H1 (cell line): ENCODE data around the gene C9orf152. TPM values are rescaled to one million over a fixed set of nuclear protein-coding genes. Genes with fewer than 3 reads are reported as not detected.

Experiments
- CTCF ChIA-PET: fragments of 300-600 bp; sonication (Branson Sonifier 250); formaldehyde crosslinking; loops from one replicate; lab custom pipeline; 2021; ENCODE audit not compliant: partially characterized antibody; lab: Charles Lee
- POLR2A ChIA-PET: fragments of 300-600 bp; sonication (Branson Sonifier 250); formaldehyde crosslinking; loops from one replicate; lab custom pipeline; 2021; ENCODE audit warnings: inconsistent platforms; ENCODE audit not compliant: partially characterized antibody; lab: Charles Lee
- DNase-seq, 2 experiments: peaks; one replicate each; pipeline versions ENCODE4 v3.0.0 to v3.0.0-alpha.2; 2010 to 2022; ENCODE audit warnings: low spot score in 2 of 2, low read depth in 1 of 2, mixed read lengths in 1 of 2
- FAIRE-seq: peaks from 2 replicates; lab custom pipeline; 2011; peaks lifted over from hg19 to GRCh38; lab: Jason Lieb, UNC
- H2AFZ ChIP-seq: 2 replicates; pipeline ENCODE4 v1.8.1; 2012; ENCODE audit warnings: low read length, inconsistent platforms
- H2AK5ac ChIP-seq: 2 replicates; pipeline ENCODE4 v1.6.1; 2013; ENCODE audit warnings: low read depth, low read length
- H2BK120ac ChIP-seq: replicated peaks from 2 replicates; pipeline ENCODE3; 2013; ENCODE audit warnings: low read depth, low read length, inconsistent platforms
- H2BK12ac ChIP-seq: 2 replicates; pipeline ENCODE4 v1.6.1; 2013; ENCODE audit warnings: low read depth, low read length
- H2BK15ac ChIP-seq: 2 replicates; pipeline ENCODE4 v1.6.1; 2013; ENCODE audit warnings: low read length
- H2BK20ac ChIP-seq: 2 replicates; pipeline ENCODE4 v1.6.1; 2013; ENCODE audit warnings: low read length
- H2BK5ac ChIP-seq: 2 replicates; pipeline ENCODE4 v1.6.1; 2013; ENCODE audit warnings: low read depth, low read length
- H3K14ac ChIP-seq: 2 replicates; pipeline ENCODE4 v1.6.1; 2013; ENCODE audit warnings: inconsistent platforms; ENCODE audit not compliant: insufficient read length
- H3K18ac ChIP-seq: 2 replicates; pipeline ENCODE4 v1.6.1; 2013; ENCODE audit warnings: low read length; ENCODE audit errors: extremely low read depth
- H3K23ac ChIP-seq: 2 replicates; pipeline ENCODE4 v1.6.1; 2013; ENCODE audit warnings: inconsistent platforms; ENCODE audit not compliant: insufficient read length
- H3K23me2 ChIP-seq: 2 replicates; pipeline ENCODE4 v1.6.1; 2013; ENCODE audit warnings: low read depth, low read length
- H3K27ac ChIP-seq: 2 replicates; pipeline ENCODE4 v1.6.1; 2011; ENCODE audit warnings: low read depth, low read length, inconsistent platforms
- H3K27me3 ChIP-seq, 4 experiments: replicated peaks in 1 of 4; 1 replicate in 1 of 4; 2 replicates in 3 of 4; pipeline versions ENCODE4 v1.6.1 to v1.8.1; 2011 to 2013; ENCODE audit warnings: low read length in 3 of 4, mild to moderate bottlenecking in 3 of 4, inconsistent platforms in 2 of 4, mixed read lengths in 2 of 4, moderate library complexity in 1 of 4; ENCODE audit not compliant: control insufficient read depth in 3 of 4, insufficient read depth in 3 of 4; ENCODE audit errors: extremely low read depth in 1 of 4
- H3K36me3 ChIP-seq, 4 experiments: 2 replicates each; pipeline versions ENCODE4 v1.6.1 to v1.8.1; 2011 to 2013; ENCODE audit warnings: mild to moderate bottlenecking in 4 of 4, low read length in 3 of 4, moderate library complexity in 2 of 4, control low read depth in 1 of 4, inconsistent platforms in 1 of 4; ENCODE audit not compliant: insufficient read depth in 4 of 4, control insufficient read depth in 2 of 4
- H3K4ac ChIP-seq: replicated peaks from 2 replicates; pipeline ENCODE3; 2013; ENCODE audit warnings: low read length, low read depth, mixed read lengths, inconsistent platforms; ENCODE audit not compliant: insufficient read length
- H3K4me1 ChIP-seq, 4 experiments: replicated peaks in 1 of 4; 1 replicate in 1 of 4; 2 replicates in 3 of 4; pipeline versions ENCODE4 v1.6.1 to v1.8.1; 2011 to 2013; ENCODE audit warnings: low read length in 3 of 4, inconsistent platforms in 2 of 4, mixed read lengths in 1 of 4; ENCODE audit not compliant: insufficient read depth in 4 of 4, control insufficient read depth in 3 of 4
- H3K4me2 ChIP-seq, 2 experiments: 2 replicates each; pipeline versions ENCODE4 v1.6.1 to v1.8.1; 2011 to 2013; ENCODE audit warnings: low read depth in 2 of 2, low read length in 2 of 2, control low read depth in 1 of 2, inconsistent platforms in 1 of 2, mild to moderate bottlenecking in 1 of 2; ENCODE audit not compliant: insufficient read depth in 1 of 2
- H3K4me3 ChIP-seq, 4 experiments: fragments of 200-600, 300-600 bp in 1 of 4; sonication (generic), shearing (Covaris generic), sonication (Bioruptor Twin) in 1 of 4; 2 replicates each; pipeline versions ENCODE4 v1.5.1 to v1.8.1; 2011 to 2016; ENCODE audit warnings: low read length in 4 of 4, low read depth in 3 of 4, control low read depth in 2 of 4, inconsistent platforms in 2 of 4, mild to moderate bottlenecking in 2 of 4, mixed read lengths in 1 of 4, moderate library complexity in 1 of 4; ENCODE audit not compliant: insufficient read depth in 2 of 4; ENCODE audit errors: extremely low read depth in 1 of 4
- H3K56ac ChIP-seq: replicated peaks from 2 replicates; pipeline ENCODE3; 2013; ENCODE audit warnings: low read depth, mild to moderate bottlenecking, mixed read lengths, low read length, inconsistent platforms; ENCODE audit not compliant: insufficient read length
- H3K79me1 ChIP-seq: 2 replicates; pipeline ENCODE4 v1.6.1; 2013; ENCODE audit warnings: low read depth, low read length, control low read depth
- H3K79me2 ChIP-seq, 2 experiments: 2 replicates each; pipeline versions ENCODE4 v1.6.1 to v1.8.1; 2012 to 2013; ENCODE audit warnings: low read length in 2 of 2, mild to moderate bottlenecking in 2 of 2, inconsistent platforms in 1 of 2; ENCODE audit not compliant: insufficient read depth in 2 of 2, control insufficient read depth in 1 of 2
- H3K9ac ChIP-seq, 4 experiments: replicated peaks in 1 of 4; 1 replicate in 1 of 4; 2 replicates in 3 of 4; pipeline versions ENCODE4 v1.6.1 to v1.8.1; 2011 to 2013; ENCODE audit warnings: low read depth in 3 of 4, low read length in 3 of 4, control low read depth in 2 of 4, mild to moderate bottlenecking in 2 of 4, moderate library complexity in 2 of 4, inconsistent platforms in 1 of 4; ENCODE audit errors: extremely low read depth in 1 of 4
- H3K9me3 ChIP-seq, 2 experiments: 2 replicates each; pipeline versions ENCODE4 v1.6.1 to v1.8.1; 2012 to 2013; ENCODE audit warnings: mild to moderate bottlenecking in 2 of 2, moderate library complexity in 2 of 2, control low read depth in 1 of 2, inconsistent platforms in 1 of 2, low read depth in 1 of 2, low read length in 1 of 2, mixed read lengths in 1 of 2; ENCODE audit not compliant: insufficient read depth in 2 of 2
- H4K20me1 ChIP-seq, 2 experiments: replicated peaks in 1 of 2; 2 replicates each; pipeline versions ENCODE3 to v1.8.1; 2011 to 2013; ENCODE audit warnings: inconsistent platforms in 2 of 2, low read length in 2 of 2, mild to moderate bottlenecking in 1 of 2; ENCODE audit not compliant: insufficient read depth in 2 of 2, control insufficient read depth in 1 of 2
- H4K5ac ChIP-seq: 2 replicates; pipeline ENCODE4 v1.6.1; 2013; ENCODE audit warnings: low read length, low read depth, mixed read lengths, inconsistent platforms; ENCODE audit not compliant: insufficient read length
- H4K8ac ChIP-seq: 2 replicates; pipeline ENCODE4 v1.8.0; 2013; ENCODE audit warnings: mild to moderate bottlenecking, moderate library complexity, low read length, inconsistent platforms; ENCODE audit not compliant: insufficient read depth; ENCODE audit errors: extremely low read depth
- H4K91ac ChIP-seq: replicated peaks from 2 replicates; pipeline ENCODE3; 2013; ENCODE audit warnings: low read length, mixed read lengths, inconsistent platforms; ENCODE audit not compliant: insufficient read length
- ATF2 ChIP-seq: IDR thresholded peaks from 2 replicates; pipeline ENCODE4 v1.6.1; 2012; ENCODE audit warnings: low read length, inconsistent platforms
- BACH1 ChIP-seq: IDR thresholded peaks from 2 replicates; pipeline ENCODE4 v1.6.1; 2012; ENCODE audit warnings: low read length, improper control_type of control experiment
- CHD2 ChIP-seq: IDR thresholded peaks from 2 replicates; pipeline ENCODE4 v1.6.1; 2012; ENCODE audit warnings: low read length, improper control_type of control experiment
- CTBP2 ChIP-seq: IDR thresholded peaks from 2 replicates; pipeline ENCODE4 v1.7.0; 2011; ENCODE audit warnings: borderline replicate concordance, mild to moderate bottlenecking, moderate library complexity, mixed read lengths, low read length; ENCODE audit not compliant: insufficient read depth, insufficient read length
- EZH2 ChIP-seq: fragments of 200-600 bp; sonication (generic); IDR thresholded peaks from 2 replicates; pipeline ENCODE4 v1.7.1; 2012; ENCODE audit warnings: low read depth, mild to moderate bottlenecking, moderate library complexity, low read length, inconsistent platforms; ENCODE audit not compliant: severe bottlenecking
- KDM4A ChIP-seq: IDR thresholded peaks from one replicate; pipeline ENCODE4 v1.7.1; 2012; ENCODE audit warnings: low read depth, mild to moderate bottlenecking, moderate library complexity, low read length, inconsistent platforms; ENCODE audit not compliant: severe bottlenecking
- KDM5A ChIP-seq: fragments of 200-600 bp; IDR thresholded peaks from 2 replicates; pipeline ENCODE4 v1.7.1; 2012; ENCODE audit warnings: mild to moderate bottlenecking, low read length, inconsistent platforms, mixed read lengths
- POU5F1 ChIP-seq: IDR thresholded peaks from 2 replicates; pipeline ENCODE4 v1.6.1; 2011; ENCODE audit warnings: low read depth, mild to moderate bottlenecking, low read length, moderate library complexity
- SAP30 ChIP-seq: fragments of 300-600 bp; sonication (generic); IDR thresholded peaks from 2 replicates; pipeline ENCODE4 v1.7.1; 2012; ENCODE audit warnings: low read length, moderate library complexity, mild to moderate bottlenecking, inconsistent platforms; ENCODE audit not compliant: insufficient read depth, insufficient replicate concordance
- SRF ChIP-seq: IDR thresholded peaks from 2 replicates; pipeline ENCODE4 v1.6.1; 2011; ENCODE audit warnings: mild to moderate bottlenecking, low read depth, low read length, moderate library complexity
- TEAD4 ChIP-seq: IDR thresholded peaks from 2 replicates; pipeline ENCODE4 v1.6.1; 2012; ENCODE audit warnings: low read depth, low read length, inconsistent platforms, mixed read lengths
- WGBS, 2 experiments: shearing (Covaris generic) in 1 of 2; methylation state at CpG; one replicate each; pipeline versions ENCODE4 v1.1.6 to v1.1.7; 2013 to 2015; ENCODE audit warnings: low lambda C conversion rate in 2 of 2, mixed read lengths in 2 of 2, inconsistent platforms in 1 of 2, low coverage in 1 of 2, missing lambda C conversion rate in 1 of 2; ENCODE audit not compliant: insufficient replicate concordance in 2 of 2, insufficient coverage in 1 of 2, insufficient read length in 1 of 2; ENCODE audit errors: extremely low coverage in 1 of 2, missing lambda C conversion rate in 1 of 2; 5-methylcytosine and 5-hydroxymethylcytosine counted together
- polyA plus RNA-seq, 7 experiments: library from polyadenylated mRNA; depleted of rRNA in 3 of 7; stranded (reverse) in 5 of 7; unstranded in 2 of 7; fragments of >200 nt in 5 of 7; fragments of 200-250 nt in 2 of 7; gene quantifications; 1 replicate in 5 of 7; 2 replicates in 1 of 7; 4 replicates in 1 of 7; pipeline versions ENCODE4 v1.2.1 to v1.2.3, GENCODE V29; 2011 to 2013; ENCODE audit warnings: missing spikeins in 2 of 7, mixed read lengths in 2 of 7
- total RNA-seq: library from RNA; stranded (reverse); fragmentation: NEBNext Ultra II Directional; extraction: Animal tissue kit (Norgen Biotek cat#: 25700); gene quantifications from 2 replicates; pipeline ENCODE4 v1.2.1, GENCODE V29; 2021

Gene C9orf152
- total and polyA plus RNA-seq, 2 of the 8 experiments (the other 6 are each of a cell fraction or from before 2014, with no cell fraction given), result not detected

DNA sequence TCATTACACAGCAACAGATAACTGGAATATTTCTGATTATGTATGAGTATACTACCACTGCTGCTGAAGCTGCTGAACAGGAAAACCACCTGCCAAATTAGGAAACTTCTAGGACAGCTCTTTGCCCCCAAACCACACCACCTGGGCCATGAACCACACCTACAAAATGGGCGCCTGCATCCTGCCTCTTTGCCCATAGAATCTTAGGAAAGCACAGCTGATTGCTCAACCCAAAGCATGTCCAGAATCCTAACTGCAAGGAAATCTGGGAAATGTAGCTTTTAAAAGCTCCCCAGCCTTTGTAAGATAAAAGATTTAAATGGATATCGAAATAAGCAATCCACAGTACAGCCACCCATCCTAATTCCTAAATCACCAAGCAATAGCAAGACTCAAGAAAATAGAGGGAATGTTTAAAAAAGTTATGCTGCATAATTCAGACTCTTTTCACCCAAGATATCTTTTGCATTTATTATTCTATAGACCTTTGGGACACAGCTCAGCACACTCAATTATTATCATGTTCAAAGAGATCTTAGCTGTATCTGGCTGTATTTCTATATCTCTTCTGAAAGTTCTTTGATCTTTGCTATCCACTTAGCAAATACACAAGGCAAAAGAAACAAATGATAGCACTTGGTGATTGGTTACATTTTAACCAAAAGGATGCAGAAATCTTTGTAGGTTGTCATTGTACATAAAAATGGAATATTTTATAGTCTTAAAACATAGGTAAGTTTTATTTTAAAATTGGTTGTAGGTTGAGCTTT, 6.8 kb upstream of the C9orf152 start:
- Histone ChIP-seq H3K4me1 (no peaks in the 10 kb centered on the region), H3K4ac (no peak overlapping the region), H3K79me2 (no peaks in the 10 kb centered on the region), H2BK5ac (no peak overlapping the region), H4K8ac (no peak overlapping the region), H2AFZ (no peak overlapping the region), H3K4me2 (no peak overlapping the region), H4K91ac (no peak overlapping the region), H4K20me1 (no peaks in the 10 kb centered on the region), H2BK15ac (no peak overlapping the region), H3K27ac (no peak overlapping the region), H3K14ac (no peak overlapping the region), H3K18ac (no peak overlapping the region), H3K9me3 (0 out of 4 replicates have a peak, but pooled peaks cover 0 to 2% of the 10 kb centered on the region in 2 experiments), H3K79me1 (no peaks in the 10 kb centered on the region), H3K9ac (no peak overlapping the region), H2BK20ac (no peak overlapping the region), H3K23me2 (no peaks in the 10 kb centered on the region), H2AK5ac (no peak overlapping the region), H2BK120ac (no peak overlapping the region), H4K5ac (no peak overlapping the region), H3K23ac (no peak overlapping the region), H3K27me3 (no peaks in the 10 kb centered on the region), H2BK12ac (no peak overlapping the region), H3K4me3 (no peak overlapping the region), H3K56ac (no peak overlapping the region), H3K36me3 (no peaks in the 10 kb centered on the region)
- CTCF ChIA-PET, result interaction anchor here (0.6 to 13.3 kb wide), 7 partner anchors 9 to 311 kb away, joined by 3 to 166 read pairs (median 3); no protein-coding TSS in a partner anchor
- DNase-seq (no peak), FAIRE-seq (no peak)
- POLR2A ChIA-PET, result interaction anchor here (1.5 kb wide), 1 partner anchor 42 kb away, joined by 3 read pairs; the partner anchor contains the start of gene TXN
- 93% methylated on average over 2 of the region's 2 CpGs; no CpG with 5 or more reads in 1 of the 2 experiments for WGBS, 2 experiments
- TF ChIP-seq CTBP2 (no peak), ATF2 (no peak), SAP30 (no peak), KDM5A (no peak), CHD2 (no peak), TEAD4 (no peak), EZH2 (no peak), POU5F1 (no peak), SRF (no peak), BACH1 (no peak), KDM4A (no peak)
